Medulla oblongata (tissue), 1 donor: Measurements from ENCODE around the gene OR4K13.

Experiments
- DNase-seq: peaks from one replicate; pipeline ENCODE4 v3.0.0-alpha.2; 2015; ENCODE audit errors: extremely low spot score

The OR4K13 gene, protein sequence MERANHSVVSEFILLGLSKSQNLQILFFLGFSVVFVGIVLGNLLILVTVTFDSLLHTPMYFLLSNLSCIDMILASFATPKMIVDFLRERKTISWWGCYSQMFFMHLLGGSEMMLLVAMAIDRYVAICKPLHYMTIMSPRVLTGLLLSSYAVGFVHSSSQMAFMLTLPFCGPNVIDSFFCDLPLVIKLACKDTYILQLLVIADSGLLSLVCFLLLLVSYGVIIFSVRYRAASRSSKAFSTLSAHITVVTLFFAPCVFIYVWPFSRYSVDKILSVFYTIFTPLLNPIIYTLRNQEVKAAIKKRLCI

DNA sequence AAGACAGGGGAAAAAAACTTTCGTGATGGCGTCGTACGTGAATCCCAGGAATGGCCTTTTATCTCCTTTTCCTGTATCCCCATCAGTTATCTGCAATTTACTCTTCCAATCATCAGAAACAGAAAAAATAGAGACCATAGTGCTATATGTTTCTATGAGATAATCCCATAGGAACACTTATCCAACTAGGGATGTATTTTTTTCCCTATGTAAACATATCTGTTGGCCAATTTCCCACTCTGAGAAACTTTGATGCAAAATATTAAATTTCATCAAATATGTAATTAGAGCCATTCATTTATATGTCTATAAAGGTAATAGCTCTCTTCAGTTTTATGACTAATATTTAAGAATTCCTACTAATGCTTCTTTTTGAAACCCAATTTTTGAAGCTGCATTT, at the start of gene OR4K13:
Gene OR4K13 (minus strand): TSS at position 101 of the 400 bp plus-strand sequence. CDS start 1,280 bp downstream, outside the sequence.
- DNase-seq = no peak

DNA sequence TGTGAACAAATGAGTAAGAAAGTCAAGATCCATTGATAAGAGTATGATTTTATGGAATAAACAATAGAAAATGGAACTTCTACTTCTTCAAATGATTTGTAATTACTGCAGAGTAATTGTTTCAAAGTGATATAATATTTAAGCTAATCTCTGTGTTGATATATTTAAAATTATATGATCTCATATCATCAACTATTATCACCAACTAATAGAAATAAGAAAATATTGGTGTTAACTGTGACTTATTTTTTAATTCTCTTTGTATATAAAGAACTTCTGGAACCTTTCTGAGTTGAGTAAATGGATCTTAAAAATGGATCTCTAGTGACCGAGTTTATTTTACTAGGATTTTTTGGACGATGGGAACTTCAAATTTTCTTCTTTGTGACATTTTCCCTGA, 23.9 kb upstream of the OR4K13 start, which contains the start of gene OR4L1:
Gene OR4L1 (plus strand): TSS at position 301 of the 400 bp plus-strand sequence. CDS start 0 bp downstream, at position 301.
- no peak for DNase-seq

DNA sequence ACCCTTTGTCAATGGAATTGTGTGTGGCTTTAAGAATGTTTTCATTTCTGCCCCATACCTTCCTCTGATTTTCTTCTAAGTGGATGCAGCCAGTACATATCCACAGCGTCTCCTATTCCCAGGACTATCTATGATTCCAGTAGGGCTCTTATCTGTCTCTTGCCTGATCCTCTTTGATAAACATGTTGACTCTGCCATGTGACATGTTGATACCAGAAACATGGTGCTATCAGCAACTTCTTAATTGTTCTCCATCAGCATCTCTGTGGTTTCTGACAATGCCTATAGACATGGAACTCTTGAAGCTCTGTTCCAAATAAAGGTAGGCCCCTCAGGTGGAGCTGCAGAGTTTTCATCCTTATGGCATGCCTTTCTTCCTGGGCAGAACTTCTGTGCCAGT, 12.4 kb upstream of the OR4K13 start:
- no peak for DNase-seq

DNA sequence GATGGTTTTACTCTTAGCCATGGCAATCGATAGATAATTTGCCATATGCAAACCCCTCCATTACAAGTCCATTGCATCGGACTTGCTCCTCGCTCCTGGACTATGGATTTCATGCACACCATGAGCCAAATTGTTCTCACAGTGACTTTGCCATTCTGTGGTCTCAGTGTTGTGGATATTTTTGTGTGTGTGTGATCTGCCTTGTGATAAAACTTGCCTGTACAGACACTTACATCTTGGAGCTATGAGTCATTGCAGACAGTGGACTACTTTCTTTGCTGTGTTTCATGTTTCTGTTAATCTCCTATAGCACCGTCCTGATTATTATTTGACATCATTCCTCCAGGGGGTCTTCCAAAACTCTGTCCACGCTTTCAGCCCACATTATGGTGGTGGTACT, 8.4 kb upstream of the OR4K13 start:
- DNase-seq = no peak

DNA sequence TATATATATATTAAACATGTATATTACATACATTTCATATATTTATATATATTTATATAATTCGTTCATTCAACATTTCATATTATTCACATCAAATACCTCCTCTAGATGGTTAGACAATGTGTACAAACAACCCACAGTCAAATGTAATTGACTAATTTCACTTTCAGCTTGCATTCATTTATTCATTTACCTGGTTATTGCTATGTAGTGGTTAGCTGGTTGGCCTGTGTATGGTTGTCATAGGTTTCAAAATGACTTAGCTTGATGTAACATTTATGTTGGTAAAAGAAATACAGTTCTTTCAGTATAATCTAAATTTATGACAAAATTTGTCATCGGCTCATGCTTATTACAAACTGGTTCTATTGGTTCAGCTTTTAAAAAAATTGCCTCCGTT, 389 bp downstream of the OR4K13 start:
- no peak for DNase-seq

DNA sequence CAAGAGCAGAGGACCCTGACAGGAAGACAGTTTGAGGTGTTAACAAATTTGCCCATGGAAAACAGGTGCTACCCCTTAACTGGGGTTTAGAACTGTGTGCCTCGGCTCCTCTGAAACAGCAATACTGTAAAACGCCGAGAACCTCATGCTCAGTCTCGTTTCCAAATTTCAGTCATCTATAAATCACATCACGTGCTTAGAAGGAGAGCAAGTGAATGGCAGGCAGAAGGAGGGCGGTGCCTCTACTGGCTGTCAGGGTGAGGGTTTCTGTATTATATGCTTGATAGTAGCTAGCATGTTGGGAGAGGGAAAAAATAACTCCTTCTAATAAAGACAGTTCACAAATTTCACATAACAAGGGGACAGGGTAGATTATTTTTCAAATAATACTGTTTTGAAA, 4.8 kb downstream of the OR4K13 start:
- DNase-seq = no peak

DNA sequence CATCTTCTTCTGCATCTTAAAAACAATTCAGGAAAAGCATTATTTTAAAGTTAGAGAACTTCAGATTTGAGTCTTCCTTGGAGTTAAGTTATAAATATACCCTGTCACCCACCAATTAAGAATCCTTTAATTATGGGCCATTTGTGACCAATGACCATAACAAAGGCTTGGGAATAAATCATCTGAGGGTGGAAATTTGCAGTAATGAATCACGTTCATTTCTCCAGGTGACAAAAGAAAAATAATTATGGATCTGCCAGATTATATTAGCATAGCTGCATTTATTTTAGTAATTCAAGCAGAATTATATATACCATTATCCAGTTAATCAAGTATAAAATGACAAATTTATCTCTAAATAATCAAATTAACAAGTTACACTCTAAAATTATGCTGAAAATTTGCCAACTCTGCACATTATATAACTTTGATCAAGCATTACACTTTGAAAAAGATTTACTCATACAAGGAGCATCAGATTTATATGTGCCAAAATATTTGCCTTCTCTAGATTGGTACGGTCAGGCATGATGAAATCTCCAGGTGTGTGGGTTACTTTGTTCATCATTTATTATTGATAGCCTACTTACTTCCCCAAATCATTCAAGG, 16.5 kb downstream of the OR4K13 start, which contains the start of gene OR4K14:
Gene OR4K14 (minus strand): TSS at position 51 of the 609 bp plus-strand sequence. CDS start 4,114 bp downstream, outside the sequence.
- no peak for DNase-seq

DNA sequence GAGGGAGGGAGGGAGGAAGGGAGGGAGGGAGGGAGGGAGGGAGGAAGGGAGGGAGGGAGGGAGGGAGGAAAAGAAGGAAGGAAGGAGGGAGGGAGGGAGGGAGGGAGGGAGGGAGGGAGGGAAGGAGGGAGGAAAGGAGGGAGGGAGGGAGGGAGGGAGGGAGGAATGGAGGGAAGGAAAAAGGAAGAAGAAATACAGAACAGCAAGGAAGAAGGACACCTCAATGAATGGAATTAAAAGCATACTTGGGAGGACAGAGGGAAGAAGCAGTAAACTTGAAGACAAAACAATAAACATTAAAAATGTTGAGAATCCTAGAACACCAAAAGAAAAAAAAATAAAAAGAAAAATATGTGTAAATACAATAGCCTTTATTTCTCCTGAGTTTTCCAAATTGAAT, 27.7 kb downstream of the OR4K13 start:
- no peak for DNase-seq

DNA sequence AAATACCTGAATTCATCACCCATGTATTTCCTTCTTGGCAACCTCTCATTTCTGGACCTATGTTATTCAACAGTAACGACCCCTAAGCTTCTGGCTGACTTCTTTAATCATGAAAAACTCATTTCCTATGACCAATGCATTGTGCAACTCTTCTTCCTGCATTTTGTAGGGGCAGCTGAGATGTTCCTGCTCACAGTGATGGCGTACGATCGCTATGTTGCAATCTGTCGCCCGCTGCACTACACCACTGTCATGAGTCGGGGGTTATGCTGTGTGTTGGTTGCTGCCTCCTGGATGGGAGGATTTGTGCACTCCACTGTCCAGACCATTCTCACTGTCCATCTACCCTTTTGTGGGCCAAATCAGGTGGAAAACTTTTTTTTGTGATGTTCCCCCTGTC, 33.5 kb downstream of the OR4K13 start:
- DNase-seq = no peak

DNA sequence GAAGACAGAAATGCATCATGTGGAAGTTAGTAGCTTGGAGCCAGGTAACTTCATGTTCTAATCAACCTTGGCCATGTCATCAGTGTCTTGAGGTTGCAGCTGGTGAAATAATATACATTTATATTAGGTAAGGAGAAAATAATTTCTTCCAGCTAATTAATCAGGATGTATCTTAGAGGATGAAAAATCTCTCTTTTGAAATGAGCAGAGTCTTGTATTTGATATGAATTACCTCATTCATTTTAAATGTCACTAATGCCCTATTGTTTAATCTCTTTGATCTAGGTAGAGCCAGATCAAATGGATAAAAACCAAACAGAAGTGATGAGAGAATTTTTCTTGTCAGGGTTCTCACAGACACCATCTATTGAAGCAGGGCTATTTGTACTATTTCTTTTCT, 34.0 kb downstream of the OR4K13 start, which contains the start of gene OR4Q2:
Gene OR4Q2 (plus strand): TSS at position 301 of the 400 bp plus-strand sequence.
- DNase-seq = no peak

DNA sequence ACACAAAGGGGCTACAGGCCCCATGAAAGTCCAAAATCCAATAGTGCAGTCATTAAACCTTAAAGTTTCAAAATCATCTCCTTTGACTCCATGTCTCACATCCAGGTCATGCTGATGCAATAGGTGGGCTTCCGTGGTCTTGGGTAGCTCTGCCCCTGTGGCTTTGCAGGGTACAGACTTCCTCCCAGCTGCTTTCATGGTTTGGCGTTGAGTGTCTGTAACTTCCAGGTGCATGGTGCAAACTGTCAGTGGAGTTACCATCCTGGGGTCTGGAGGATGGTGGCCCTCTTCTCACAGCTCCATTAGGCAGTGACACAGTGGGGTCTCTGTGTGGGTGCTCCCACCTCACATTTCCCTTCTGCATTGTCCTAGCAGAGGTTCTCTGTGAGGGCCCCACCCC, 42.4 kb downstream of the OR4K13 start:
- DNase-seq = no peak
